GM18498 (cell line): Measurements from ENCODE around the gene LCAT.
"Not testable (repeated sequence)": the region's sequence is repeated elsewhere in the genome, so short reads cannot be mapped to it uniquely, and the experiment has no call there.

Experiments
- ATAC-seq: cut with Tn5 transposase; IDR thresholded peaks from one replicate; pipeline ENCODE4 v1.9.1; 2021; ENCODE audit warnings: mild to moderate bottlenecking, moderate library complexity; ENCODE audit not compliant: unreplicated experiment

Gene LCAT

GRCh38 chr16:67943619-67944504 is at the start of gene LCAT:
Gene LCAT (minus strand): TSS chr16:67944120. CDS start chr16:67944101, 19 bp downstream.
- ATAC-seq = no peak

GRCh38 chr16:67993207-67994039 is 49.5 kb upstream of the LCAT start:
- peak; percentile 79 for ATAC-seq

- no peak for ATAC-seq
These were observed 48.8 kb upstream of the LCAT start for GRCh38 chr16:67992661-67993206.

GRCh38 chr16:67990018-67990386 is 46.1 kb upstream of the LCAT start:
- ATAC-seq = no peak

GRCh38 chr16:67989322-67990017 is 45.5 kb upstream of the LCAT start:
- no peak for ATAC-seq

- ATAC-seq = no peak
These were observed 44.8 kb upstream of the LCAT start for GRCh38 chr16:67988675-67989074.

- ATAC-seq = no peak
These were observed 43.7 kb upstream of the LCAT start for GRCh38 chr16:67987460-67988160.

- ATAC-seq = no peak
These were observed 43.0 kb upstream of the LCAT start for GRCh38 chr16:67986949-67987348.

GRCh38 chr16:67982011-67982696 is 38.2 kb upstream of the LCAT start:
- ATAC-seq = no peak

- no peak for ATAC-seq
These were observed 36.2 kb upstream of the LCAT start, which contains the start of gene DPEP3 for GRCh38 chr16:67979955-67980678. Gene DPEP3 (minus strand): TSS chr16:67980499. CDS start chr16:67980380, 119 bp downstream.

GRCh38 chr16:67977469-67978227 is 33.7 kb upstream of the LCAT start:
- ATAC-seq = no peak

- ATAC-seq = no peak
These were observed 33.1 kb upstream of the LCAT start for GRCh38 chr16:67977005-67977404.

- ATAC-seq = no peak
These were observed 32.3 kb upstream of the LCAT start for GRCh38 chr16:67976205-67976604.

GRCh38 chr16:67975321-67976105 is 31.6 kb upstream of the LCAT start:
- no peak for ATAC-seq

- ATAC-seq = not testable (repeated sequence)
These were observed 28.4 kb upstream of the LCAT start for GRCh38 chr16:67972285-67972684.

- ATAC-seq = no peak
These were observed 27.2 kb upstream of the LCAT start for GRCh38 chr16:67971111-67971510.

- ATAC-seq = peak; percentile 9
These were observed 25.5 kb upstream of the LCAT start for GRCh38 chr16:67969254-67970039.
